ENCODE measurements around the gene PTGES3. TPM values are rescaled to one million over a fixed set of nuclear protein-coding genes. Genes with fewer than 3 reads are reported as not detected.

PTGES3 gene
- total RNA-seq, 4 donors from 2014 or later: 57.0 to 73.7 (median 62.3) TPM

DNA sequence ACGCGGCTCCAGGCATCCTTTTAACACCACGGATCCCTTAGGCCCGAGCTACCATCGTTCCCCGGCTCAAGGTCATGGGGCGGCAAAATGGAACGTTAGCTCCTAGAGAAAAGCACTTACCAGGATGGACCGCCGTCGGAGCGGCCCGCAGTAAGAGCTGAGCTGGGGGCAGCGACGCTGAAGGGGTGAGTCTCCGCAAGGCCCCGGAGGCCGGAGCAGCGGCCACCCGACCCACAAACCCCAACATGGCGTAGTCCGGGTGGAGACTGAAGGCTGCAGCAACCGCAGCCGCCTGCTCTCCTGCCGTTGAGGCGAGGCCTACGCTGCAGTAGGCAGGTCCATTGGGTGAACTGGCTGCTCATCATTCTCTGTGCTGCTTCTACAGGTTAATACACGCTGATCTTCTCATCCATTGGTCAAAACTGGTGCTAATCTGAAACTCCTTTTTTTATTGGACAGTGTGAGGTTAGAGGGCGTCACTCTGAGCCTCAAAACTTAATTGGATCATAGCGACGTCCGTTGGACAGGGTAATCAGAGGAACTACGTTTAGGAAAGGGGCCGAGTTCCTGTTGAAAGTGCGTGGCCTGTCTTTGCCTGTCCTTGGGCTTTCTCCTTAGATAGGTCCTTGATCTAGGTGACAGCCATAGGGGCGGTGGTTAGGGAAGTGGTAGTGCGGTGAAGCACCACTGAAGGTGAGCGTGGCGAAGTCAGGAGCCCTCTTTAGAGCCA is 42.2 kb downstream of the PTGES3 start, which contains the start of gene ATP5F1B:
Gene ATP5F1B (minus strand): TSS at position 268 of the 730 bp plus-strand sequence. CDS start 21 bp downstream, at position 247.
- intact Hi-C loops (cut with DNase I; ENCODE audit: low total_unique reads): loop anchor here (10.0 kb wide), 1 partner anchor 79 kb away; the partner anchor contains the start of gene NACA
- peak within 1 kb of the TSS; percentile 92 for H3K4me3 ChIP-seq (ENCODE audit: low read depth, poor library complexity, severe bottlenecking)
- whole genome bisulfite sequencing, 2 donors: 0% methylated on average over 30 of the region's 39 CpGs
- TF ChIP-seq POLR2A (IDR thresholded peaks at IDR 0.05) (peak in 1 of 2 donors; percentile 89), CTCF (IDR thresholded peaks at IDR 0.05) (no peak)
- DNase-seq (ENCODE audit: low spot score in 2 of 2): peak; percentile 98

DNA sequence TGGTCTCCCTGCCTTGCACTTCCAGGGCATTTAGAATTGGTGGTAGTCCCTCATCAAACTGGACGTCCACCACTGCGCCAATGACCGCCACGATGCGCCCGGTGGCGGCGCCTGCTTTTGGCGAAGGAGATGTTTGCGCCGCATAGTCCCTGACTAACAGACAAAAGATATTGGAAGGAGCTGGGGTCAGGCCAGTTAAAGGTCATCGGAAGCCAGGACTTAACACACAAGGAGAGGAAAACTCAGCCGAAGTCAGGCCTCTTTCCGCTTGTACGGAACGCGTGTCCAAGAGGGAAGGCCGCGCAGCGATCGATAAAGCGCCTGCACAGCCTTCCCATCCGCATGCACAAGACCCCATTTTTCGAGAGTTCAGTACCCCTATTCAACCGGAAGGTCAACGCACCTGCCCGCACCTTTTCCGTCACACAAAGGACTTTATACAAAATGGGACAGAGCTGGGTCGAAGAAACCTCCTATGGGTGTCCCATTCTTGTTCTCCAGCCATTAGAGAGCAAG is 42.8 kb downstream of the PTGES3 start:
- peak overlapping the region; percentile 92 for H3K4me3 ChIP-seq (ENCODE audit: low read depth, poor library complexity, severe bottlenecking)
- 0 to 1% methylated on average over 29 of the region's 29 CpGs for WGBS, 2 donors
- intact Hi-C loops (cut with DNase I; ENCODE audit: low total_unique reads): loop anchor here (10.0 kb wide), 1 partner anchor 80 kb away; the partner anchor contains the start of gene NACA
- DNase-seq (ENCODE audit: low spot score in 2 of 2): no peak
- TF ChIP-seq POLR2A (IDR thresholded peaks at IDR 0.05) (no peak), CTCF (IDR thresholded peaks at IDR 0.05) (no peak)

DNA sequence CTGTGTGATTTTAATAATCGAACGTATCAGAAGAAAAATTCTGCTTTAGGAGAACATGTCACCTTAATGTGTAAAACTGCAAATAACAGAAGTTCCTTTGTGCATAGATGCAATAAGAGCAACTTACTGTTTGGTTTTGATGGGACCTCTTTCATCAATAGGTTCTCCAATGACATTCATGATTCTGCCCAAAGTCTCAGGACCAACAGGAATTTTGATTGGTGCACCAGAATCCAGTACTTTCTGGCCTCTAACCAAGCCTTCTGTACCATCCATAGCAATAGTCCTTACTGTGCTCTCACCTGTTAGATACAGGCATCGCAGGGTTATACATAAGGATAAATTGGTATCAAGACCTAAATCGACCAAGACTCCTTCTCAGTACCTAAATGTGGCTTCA is 43.4 kb downstream of the PTGES3 start:
- intact Hi-C loops (cut with DNase I; ENCODE audit: low total_unique reads): loop anchor here (10.0 kb wide), 1 partner anchor 80 kb away; the partner anchor contains the start of gene NACA
- 34 to 43% methylated on average over 4 of the region's 4 CpGs for WGBS, 2 donors
- no peak for TF ChIP-seq POLR2A (IDR thresholded peaks at IDR 0.05)
- no peak for TF ChIP-seq CTCF (IDR thresholded peaks at IDR 0.05)
- H3K4me3 ChIP-seq (ENCODE audit: low read depth, poor library complexity, severe bottlenecking): peak overlapping the region; percentile 92
- DNase-seq (ENCODE audit: low spot score in 2 of 2): no peak

DNA sequence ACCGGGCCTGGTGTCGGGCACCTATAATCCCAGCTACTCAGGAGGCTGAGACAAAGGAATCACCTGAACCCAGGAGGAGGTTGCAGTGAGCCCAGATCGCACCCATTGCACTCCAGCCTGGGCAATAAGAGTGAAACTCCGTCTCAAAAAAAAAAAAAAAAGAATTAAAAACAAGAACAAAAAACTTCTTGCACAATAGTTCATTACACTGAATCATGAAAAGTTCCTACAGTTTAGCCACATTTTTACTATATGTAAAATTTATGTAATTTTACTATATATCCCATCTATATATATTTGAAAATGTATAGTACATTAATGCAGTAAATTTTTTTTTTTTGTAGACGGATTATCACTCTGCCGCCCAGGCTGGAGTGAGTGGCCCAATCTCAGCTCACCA is 46.9 kb downstream of the PTGES3 start:
- WGBS, 2 donors: 81 to 86% methylated on average over 6 of the region's 6 CpGs
- no peak overlapping the region for H3K4me3 ChIP-seq (ENCODE audit: low read depth, poor library complexity, severe bottlenecking)
- DNase-seq (ENCODE audit: low spot score in 2 of 2): peak in 1 of 2 donors; percentile 36
- no peak for TF ChIP-seq POLR2A (IDR thresholded peaks at IDR 0.05)
- no peak for TF ChIP-seq CTCF (IDR thresholded peaks at IDR 0.05)
- intact Hi-C loops (cut with DNase I; ENCODE audit: low total_unique reads): loop anchor here (10.0 kb wide), 1 partner anchor 84 kb away; the partner anchor contains the start of gene NACA

GRCh38 chr12:56637621-56638020 is 50.5 kb downstream of the PTGES3 start:
- 47 to 60% methylated on average over 2 of the region's 2 CpGs for WGBS, 2 donors
- intact Hi-C loops (cut with DNase I; ENCODE audit: low total_unique reads): no loop called here
- DNase-seq (ENCODE audit: low spot score in 2 of 2): no peak

More at GRCh38 chr12:56637621-56638020, 50.5 kb downstream of the PTGES3 start:
- no peak for TF ChIP-seq POLR2A (IDR thresholded peaks at IDR 0.05)
- no peak for TF ChIP-seq CTCF (IDR thresholded peaks at IDR 0.05)
- H3K4me3 ChIP-seq (ENCODE audit: low read depth, poor library complexity, severe bottlenecking): no peak overlapping the region

Measured in lower leg skin (tissue), 4 donors.